GM18909 (cell line): Measurements from ENCODE around the gene RMND1.
"Not testable (repeated sequence)": the region's sequence is repeated elsewhere in the genome, so short reads cannot be mapped to it uniquely, and the experiment has no call there.

Source experiments
- ATAC-seq: cut with Tn5 transposase; IDR thresholded peaks from one replicate; pipeline ENCODE4 v1.9.1; 2021; ENCODE audit warnings: mild to moderate bottlenecking; ENCODE audit not compliant: unreplicated experiment, poor library complexity

RMND1 gene

DNA sequence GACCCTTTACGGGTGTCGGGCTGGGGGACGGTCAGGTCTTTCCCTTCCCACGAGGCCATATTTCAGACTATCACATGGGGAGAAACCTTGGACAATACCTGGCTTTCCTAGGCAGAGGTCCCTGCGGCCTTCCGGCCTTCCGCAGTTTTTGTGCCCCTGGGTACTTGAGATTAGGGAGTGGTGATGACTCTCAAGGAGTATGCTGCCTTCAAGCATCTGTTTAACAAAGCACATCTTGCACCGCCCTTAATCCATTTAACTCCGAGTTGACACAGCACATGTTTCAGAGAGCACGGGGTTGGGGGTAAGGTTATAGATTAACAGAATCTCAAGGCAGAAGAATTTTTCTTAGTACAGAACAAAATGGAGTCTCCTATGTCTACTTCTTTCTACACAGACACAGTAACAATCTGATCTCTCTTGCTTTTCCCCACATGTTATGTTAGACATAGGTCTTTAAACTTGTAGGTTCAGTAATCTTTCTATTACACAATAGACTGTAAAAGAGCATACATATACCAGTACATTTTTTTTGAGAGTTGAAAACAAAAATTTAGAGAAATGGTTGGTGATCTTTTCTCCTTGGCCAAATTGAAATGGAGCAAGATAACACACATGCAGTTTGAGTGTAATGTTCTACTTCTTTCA lies 3.9 kb upstream of the RMND1 start:
- not testable (repeated sequence) for ATAC-seq

DNA sequence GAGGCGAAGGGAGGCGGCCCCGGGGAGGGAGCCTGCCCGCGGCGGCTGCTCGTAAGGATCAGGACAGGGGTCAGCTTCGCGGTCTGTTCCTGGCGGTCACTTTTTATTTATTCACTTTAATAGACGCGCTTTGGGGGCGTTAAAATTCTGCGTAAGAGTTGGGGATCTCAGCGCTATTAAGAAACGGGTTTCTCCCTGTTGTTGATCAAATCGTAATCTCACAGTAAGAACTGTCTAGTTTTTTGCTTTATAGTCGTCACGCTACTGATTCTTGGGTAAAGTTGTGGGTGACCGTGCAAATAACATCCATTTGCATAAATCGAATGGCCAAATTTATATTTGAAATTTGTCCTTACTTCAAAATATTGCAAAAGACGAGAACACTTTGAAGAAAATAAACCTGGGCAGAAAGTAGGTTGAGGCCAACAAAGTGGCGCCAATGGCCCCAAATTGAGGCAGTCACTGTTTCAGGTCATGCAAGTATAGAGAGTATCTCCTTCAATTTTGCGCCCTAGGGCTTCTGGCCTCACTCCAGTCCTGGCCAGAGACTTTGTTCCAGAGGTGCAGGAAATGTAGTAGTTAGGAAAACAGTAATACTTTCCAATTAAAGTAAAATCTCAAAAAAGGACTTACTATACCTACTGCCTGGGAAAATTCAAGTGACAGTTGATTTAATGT lies 963 bp upstream of the RMND1 start:
- ATAC-seq, result no peak

DNA sequence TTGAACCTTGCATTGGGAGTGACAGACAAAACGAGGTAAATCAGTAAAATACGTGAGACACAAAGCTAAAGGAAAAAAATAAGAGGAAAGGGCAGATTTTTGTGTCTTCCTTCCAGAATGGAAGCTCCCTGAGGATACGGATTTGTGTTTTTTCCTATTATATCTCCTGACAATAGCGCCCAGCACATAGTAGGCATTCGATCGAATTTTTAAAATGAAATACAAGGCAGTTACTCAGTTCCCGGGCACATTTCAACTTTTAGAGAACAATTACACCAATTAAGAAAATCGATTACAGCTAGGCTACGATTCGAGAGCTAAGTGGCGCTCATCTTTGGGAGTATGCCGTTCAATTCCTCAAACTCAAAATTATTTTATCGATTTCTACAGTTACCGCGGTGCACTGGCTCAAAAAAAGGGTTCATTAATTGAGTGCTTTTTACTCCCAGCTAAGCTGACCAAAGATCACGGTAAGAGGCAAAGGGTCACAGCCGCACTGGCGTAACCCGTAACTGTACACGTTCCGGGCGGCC lies 443 bp downstream of the RMND1 start:
- ATAC-seq, result no peak

DNA sequence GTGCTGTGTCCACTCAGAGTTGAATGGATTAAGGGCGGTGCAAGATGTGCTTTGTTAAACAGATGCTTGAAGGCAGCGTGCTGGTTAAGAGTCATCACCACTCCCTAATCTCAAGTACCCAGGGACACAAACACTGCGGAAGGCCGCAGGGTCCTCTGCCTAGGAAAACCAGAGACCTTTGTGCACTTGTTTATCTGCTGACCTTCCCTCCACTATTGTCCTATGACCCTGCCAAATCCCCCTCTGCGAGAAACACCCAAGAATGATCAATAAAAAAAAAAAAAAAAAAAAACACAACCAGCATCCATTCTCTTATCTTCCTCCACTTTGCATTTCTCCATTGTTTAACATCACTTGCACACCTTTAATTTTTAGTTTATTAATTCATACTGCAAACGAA lies 998 bp downstream of the RMND1 start:
- not testable (repeated sequence) for ATAC-seq

DNA sequence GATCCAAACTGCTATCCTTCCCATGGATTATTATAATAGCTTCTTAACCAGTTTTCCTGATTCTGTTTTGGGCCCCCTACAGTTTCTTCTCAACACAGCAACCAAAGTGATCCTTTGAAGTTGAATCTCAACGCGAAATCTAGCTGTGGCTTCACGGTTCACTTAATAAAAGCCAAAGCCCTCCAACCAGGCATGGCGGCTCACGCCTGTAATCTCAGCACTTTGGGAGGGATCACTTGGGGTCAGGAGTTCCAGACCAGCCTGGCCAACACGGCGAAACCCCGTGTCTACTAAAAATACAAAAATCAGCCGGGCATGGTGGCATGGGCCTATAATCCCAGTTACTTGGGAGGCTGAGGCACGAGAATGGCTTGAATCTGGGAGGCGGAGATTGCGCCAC lies 3.3 kb downstream of the RMND1 start:
- no peak for ATAC-seq

DNA sequence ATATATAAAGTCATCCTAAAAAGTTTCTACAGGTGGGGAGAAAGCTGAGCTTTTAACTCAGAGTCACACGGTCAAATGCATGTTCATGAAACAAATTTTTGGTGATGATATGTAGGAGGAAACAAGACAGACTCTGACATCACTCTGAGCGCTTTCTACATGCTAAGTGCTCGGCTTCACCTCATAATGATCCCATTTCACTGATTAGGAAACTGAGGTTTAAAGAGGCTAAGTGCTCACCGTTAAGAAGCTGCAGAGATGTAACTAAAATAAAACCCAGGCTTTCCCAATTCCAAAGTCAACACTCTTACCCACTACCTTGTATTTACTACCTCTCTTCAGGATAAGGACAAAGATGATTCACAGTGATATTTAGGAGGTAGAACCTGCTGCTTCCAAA lies 4.7 kb downstream of the RMND1 start:
- no peak for ATAC-seq

DNA sequence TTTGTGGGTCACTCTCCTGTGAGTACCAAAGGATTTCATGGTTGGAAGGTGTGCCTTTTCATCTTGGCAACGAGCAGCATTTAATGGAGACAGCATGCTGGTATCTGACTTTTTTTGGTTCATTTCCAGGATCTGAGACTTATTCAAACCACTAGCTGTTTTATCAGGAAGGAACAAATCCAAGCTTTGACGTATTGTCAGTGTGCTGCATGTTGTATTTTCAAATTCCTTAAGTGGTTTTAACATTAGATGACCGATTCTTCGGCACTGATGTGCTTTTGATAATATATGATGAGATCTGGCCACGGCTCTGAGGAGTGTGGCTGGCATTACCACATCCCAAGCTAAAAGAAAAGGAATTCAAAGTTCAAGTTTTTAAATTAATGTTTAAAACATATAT lies 6.4 kb downstream of the RMND1 start:
- ATAC-seq, result no peak

DNA sequence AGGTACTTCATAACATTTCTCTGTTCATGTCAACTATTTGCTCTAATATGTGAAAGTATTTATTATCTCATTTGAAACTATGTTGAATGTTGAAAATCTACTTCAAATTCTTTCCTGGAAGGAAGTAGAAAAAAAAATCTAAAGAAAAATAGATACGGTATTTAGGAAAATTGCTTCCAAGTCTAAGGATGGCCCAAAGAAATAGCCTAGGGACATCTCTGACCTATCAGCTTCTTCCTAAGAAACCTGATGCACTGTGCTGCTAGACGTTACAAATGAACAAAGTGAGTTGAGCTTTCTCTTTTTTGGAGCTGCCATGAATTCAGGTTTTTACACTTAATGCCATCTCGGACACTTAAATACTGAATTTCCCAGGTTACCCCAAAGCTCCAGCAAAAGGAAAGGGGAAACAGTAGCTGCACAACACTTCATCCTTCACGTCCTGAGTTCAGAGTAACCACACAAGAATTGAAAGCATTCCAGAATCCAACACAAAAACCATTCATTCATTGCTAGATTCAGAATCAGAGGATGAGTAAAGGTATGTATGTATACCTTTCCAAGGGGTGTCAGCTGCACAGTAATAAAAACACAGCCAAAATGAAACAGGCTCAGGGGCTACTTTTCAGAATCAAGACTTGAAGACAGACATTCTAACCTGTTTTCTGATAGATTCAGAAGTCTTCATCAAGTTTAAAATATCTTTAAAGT lies 7.9 kb downstream of the RMND1 start:
- ATAC-seq, result no peak

DNA sequence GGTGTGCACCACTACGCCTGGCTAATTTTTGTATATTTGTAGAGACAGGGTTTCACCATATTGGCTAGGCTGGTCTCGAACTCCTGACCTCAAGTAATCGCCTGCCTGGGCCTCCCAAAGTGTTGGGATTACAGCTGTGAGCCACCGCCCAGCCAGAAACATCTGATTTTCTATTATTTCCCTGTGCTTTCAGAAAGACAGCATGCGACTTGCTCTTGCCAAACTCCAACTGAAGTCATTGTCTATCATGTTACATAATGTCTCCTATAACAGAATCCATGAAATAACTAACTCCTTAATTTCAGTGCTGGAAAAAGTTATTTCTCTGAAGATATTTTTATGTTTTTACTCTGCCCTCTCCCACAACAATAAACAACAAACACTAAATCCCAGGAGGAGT lies 8.5 kb downstream of the RMND1 start:
- ATAC-seq, result no peak

DNA sequence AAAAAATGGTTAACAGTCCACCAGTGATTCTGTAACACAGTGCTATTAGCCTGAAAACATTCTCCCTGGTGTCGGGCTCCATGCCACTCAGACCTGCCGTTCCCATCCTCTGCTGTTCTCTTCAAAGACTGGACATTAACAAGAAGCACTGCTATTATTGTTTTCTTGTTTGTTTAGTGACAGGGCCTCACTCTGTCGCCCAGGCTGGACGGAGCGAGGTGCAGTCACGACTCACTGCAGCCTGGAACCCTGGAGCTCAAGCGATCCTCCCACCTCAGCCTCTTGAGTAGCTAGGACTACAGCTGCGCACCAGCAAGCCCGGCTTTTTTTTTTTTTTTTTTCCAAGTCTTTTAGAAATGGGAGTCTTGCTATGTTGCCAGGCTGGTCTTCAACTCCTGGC lies 9.6 kb downstream of the RMND1 start:
- ATAC-seq, result no peak

DNA sequence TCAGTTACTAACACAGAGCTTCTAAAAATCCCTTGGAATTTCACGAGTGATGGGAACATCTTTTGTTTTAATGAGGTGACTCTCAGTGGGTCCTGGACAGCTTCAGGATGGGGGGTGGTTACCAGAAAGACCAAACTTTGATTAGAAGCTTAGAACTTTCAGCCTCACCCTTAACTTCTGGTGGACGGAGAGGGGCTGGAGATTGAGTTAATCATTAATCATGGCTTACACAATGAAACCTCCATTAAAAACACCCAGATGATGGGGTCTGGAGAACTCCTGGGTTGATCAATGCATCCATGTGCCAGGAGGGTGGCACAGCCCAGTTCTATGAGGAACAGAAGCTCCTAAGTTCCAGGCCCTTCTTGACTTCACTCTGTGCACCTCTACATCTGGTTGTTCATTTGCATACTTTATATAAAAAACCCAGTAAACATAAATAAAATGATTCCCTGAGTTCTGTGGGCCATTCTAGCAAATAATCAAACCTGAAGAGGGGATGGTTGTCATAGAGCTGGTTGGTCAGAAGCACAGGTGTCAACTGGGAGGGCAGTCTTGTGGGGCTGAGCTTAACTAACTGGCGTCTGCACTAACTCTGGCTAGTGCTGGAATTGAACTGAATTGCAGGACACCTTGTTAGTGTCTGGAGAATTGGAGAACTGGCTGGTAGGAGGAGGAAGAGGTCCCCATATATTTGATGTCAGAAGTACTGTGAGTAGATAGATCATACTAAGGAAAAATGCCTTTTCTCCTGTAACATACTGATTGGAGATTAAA lies 10.3 kb downstream of the RMND1 start:
- ATAC-seq, result no peak

DNA sequence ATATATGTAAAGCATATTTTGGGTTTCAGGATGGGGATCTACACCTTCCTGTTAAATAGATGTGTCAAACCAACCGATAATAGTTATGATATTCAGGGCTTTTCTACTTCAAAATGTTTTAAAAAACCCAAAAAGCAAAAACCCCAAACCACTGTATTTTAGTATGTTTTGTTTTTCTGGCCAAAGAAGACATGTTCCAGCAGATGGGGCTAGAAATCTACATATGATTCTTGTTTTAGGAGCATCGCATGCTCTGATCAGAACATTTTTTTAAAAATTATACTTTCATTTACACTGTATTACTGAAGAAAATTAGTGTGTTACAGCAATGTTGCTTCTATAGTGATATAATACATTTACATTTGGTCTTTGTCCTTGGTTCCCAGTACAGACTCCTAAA lies 11.0 kb downstream of the RMND1 start:
- ATAC-seq, result peak; percentile 48

DNA sequence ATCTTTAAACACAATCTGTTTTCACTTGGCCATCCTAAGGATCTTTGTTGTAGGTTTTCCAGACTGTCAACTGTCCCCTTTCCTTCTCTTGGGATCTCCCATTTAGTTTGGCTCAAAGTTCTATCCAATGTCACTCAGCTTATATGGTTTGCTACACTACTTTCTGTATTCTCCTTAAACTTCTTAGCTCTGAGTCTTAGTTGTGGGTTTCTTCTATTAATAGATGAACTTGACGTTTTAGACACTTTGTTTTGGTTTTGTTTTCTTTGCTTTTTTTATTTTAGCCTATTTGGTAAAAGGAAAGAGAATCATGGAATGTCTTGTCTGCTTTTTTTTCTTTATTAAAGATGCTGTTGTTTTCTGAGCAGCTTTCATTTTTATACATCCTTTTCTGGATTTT lies 11.4 kb downstream of the RMND1 start:
- ATAC-seq, result peak; percentile 58

DNA sequence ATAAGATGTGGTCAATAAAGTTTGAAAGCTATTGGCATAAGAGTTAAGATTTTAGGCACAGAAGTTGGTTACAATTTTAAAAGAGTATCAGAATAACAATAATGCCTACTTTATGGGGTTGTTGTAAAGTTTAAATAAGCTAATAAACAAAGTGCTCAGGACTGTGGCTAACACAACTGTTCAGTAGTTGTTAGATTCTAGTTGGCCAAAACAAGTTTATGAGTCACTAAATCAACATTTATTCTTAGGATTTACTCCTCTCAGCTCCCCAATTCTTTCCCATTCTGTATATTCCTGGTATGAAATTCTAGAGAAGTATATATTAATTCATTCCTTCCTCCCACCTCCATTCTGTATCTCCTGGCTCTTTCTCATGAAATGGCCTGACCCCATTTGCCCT lies 14.5 kb downstream of the RMND1 start:
- no peak for ATAC-seq

DNA sequence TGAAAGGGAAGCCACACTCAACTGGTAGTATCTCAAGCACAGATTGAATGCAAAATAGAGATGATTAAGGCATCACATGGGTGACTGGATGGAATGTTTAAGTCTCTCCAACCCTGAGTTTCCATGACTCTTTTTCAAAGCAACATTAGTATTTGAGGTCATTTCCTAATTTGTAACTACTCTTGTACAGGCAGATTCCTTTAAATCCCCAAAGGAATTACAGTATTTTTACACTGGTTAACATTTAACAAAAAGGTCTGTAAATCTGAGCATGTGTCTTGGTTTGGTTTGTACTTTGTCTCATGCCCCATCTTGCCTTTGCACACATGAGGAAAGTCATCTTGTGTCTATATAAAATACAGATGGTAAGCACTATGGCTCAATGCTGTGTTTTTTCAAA lies 15.1 kb downstream of the RMND1 start:
- ATAC-seq, result no peak

DNA sequence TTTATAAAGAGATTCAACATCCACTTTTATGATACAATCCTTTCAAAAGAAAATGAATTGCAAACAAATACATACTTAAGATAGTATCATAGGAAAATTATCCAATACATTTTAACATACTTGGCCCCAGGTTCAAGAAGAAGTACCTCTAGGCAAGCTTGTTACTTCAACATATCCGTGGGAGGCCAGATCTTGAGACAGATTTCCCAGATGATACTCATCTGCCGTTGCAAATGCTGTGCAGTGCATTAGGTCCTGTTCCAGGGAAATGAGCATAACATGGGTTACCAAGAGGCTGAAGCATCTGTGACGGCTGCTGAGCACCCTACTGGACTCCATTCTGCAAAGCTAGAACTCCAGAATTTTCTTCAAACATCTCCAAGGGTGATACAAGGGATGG lies 15.6 kb downstream of the RMND1 start:
- ATAC-seq, result no peak

DNA sequence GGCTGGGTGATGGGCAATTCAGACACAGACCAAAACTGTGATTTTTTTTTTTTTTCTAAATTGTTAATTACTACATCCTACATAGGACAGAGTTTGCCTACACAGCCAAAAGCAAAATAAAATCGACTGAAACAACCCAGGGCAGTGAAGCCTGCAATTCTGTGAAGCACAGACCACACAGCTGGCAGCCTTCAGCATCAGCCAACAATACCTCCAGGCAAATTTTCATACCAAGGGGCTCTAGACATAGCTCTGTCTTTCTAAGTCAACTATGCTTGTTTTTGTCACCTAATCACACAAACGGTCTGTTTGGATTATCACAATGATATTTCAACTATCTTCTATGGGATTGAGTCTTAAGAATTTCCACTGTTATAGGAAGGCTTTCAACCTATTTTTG lies 17.6 kb downstream of the RMND1 start:
- peak; percentile 56 for ATAC-seq

DNA sequence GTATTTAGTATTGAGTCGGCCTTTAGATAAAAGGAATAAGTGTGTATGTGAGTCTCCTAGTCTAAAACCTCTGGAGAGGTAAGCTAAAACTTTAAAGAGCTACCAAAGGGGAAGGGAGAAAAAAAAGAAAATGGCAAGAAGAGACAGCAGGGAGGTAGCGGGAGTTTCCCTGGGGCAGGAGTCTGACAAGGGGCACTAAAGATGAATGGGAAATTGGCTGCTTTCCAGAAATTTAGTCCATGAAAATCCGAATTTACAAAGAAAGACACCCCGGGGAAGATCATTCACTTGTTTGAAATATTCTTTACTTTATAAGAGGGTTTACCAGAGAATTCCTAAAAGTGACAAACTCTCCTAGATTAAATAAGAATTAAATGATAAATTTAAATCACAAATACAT lies 19.3 kb downstream of the RMND1 start:
- no peak for ATAC-seq

DNA sequence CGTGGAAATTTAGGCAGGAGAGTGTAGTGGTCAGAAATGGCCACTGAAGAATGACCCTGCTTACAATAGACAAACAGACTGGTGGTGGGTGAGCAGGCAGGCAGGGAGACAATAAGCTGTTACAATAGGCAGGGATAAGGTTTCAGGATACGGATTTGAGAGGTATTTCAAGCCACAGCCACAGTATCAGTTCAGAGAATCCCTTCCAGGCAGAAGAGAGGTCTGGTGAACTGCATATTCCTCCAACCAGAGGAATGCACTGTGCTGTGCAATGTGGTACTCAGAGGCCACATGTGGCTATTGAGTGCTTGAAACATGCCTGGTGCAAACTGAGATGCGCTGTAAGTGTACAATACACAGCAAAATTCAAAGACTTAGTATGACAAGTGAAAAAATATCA lies 20.6 kb downstream of the RMND1 start:
- ATAC-seq, result no peak

DNA sequence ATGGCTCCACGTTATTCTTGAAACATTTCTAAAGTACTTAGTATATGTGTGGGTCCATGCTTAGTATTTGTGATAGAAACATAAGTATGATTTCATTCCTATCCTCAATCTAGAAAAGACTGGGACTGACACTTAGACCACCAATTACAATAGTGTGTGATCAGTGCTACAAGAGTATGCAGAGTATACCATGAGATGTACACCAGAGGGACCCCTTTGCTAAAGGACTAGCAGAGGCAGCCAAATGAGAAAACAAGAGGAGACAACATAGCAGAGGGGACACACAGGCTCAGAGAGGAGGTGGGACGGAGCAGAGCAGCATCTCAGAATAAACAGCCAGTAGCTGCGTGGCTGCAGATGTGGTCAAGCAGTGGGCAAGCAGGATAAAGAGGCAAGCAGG lies 21.0 kb downstream of the RMND1 start:
- ATAC-seq, result no peak
